ENCODE measurements around the gene ARGLU1. TPM values are rescaled to one million over a fixed set of nuclear protein-coding genes. Genes with fewer than 3 reads are reported as not detected.

The ARGLU1 gene
- total RNA-seq, 1 donor = 41.8 TPM

DNA sequence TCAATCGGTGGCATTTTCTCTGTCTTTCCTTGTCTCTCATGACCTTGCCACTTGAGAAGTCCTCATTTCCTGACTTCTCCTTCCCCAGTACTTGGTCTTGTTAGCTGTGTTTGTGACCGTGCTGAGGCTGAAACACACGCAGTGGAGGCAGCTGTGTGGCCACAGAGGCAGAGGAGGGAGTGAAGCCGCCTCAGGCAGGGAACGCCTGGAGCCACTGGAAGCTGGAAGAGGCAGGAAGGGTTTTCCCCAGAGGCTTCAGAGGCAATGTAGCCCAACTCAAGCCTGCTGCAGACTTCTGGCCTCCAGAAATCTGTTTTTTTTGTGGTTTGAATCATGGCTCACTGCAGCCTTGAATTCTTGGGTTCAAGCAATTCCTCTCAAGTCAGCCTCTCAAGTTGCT, 29.2 kb upstream of the ARGLU1 start:
- TF ChIP-seq, protein P1, sequence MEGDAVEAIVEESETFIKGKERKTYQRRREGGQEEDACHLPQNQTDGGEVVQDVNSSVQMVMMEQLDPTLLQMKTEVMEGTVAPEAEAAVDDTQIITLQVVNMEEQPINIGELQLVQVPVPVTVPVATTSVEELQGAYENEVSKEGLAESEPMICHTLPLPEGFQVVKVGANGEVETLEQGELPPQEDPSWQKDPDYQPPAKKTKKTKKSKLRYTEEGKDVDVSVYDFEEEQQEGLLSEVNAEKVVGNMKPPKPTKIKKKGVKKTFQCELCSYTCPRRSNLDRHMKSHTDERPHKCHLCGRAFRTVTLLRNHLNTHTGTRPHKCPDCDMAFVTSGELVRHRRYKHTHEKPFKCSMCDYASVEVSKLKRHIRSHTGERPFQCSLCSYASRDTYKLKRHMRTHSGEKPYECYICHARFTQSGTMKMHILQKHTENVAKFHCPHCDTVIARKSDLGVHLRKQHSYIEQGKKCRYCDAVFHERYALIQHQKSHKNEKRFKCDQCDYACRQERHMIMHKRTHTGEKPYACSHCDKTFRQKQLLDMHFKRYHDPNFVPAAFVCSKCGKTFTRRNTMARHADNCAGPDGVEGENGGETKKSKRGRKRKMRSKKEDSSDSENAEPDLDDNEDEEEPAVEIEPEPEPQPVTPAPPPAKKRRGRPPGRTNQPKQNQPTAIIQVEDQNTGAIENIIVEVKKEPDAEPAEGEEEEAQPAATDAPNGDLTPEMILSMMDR (IDR thresholded peaks at IDR 0.05; ENCODE audit: insufficient read depth, low read length) = no peak
- peak; percentile 48 for DNase-seq (ENCODE audit: low read depth)

DNA sequence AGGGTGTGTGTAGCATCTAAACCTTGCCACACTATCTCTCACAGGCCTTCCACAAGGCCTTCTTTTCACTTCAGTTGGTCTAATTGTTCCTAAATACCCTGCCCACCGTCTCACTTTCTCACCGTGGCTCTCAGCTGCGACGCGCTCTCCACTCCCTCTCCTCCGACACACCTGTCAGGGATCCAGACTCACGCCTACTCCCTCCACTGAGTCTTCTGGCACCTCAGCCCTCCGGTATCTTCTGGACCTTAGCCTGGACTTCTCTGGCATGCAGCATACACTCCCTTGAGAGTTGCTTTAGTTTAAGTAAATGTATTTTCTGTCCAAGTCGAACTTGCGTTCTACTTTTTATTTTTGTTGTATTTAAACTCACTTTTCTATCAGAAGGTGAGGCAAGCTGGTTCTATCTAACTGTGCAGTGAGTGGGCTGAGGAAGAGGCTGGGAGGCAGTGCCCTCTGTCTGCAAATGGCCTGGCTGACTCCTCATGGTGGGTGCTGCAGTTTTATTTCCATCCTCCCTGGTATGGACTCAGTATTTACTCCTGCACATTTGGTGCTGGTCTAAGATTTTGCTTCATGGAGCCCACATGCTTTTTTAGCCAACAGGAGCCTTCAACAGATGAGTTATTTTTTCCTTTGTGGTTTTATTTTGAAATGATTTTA, 28.5 kb upstream of the ARGLU1 start:
- TF ChIP-seq, protein P1 (IDR thresholded peaks at IDR 0.05; ENCODE audit: insufficient read depth, low read length) = peak; percentile 14
- no peak overlapping the region for H3K4me3 ChIP-seq (ENCODE audit: low read depth, low read length)
- DNase-seq (ENCODE audit: low read depth) = peak; percentile 43

More for the DNA sequence above, 29.2 kb upstream of the ARGLU1 start:
- H3K4me3 ChIP-seq (ENCODE audit: low read depth, low read length) = no peak overlapping the region

DNA sequence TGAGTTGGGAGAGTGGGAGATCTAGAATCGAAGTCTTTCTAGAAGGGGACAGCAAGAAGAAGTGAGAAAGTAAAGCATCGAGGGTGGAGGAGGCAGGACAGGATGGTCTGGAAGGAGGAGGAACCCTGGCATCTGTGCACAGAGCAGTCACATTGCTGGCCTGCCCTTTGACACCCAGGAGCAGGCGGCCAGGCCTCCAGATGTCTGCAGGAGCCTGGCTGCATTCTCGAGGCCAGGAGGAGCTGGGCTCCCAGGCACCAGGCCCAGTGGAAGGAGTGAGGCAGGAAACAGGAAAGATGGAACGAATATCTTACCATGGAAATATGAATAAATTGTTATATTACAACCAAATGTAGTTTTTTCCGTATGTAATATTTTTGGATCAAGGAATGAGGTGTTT, 27.7 kb upstream of the ARGLU1 start:
- no peak overlapping the region for H3K4me3 ChIP-seq (ENCODE audit: low read depth, low read length)
- DNase-seq (ENCODE audit: low read depth) = no peak

DNA sequence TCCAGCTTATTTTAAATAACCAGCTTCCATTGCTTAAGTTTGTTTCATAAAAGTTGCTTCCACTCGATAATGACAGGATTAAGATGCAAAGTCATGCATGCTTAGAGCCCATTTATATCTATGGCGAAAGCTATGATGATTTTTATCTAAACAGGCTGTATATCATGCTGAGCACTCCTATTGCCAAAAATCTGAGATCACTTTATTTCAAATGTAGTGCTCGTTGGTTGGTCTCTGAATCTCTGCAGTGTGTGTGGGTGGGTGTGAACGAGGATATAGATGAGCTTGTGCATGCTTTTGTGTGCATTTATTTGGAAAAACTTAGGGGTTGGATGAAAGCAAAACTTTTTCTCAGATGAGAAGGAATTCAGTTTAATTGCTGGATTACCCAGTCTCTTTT, 27.0 kb upstream of the ARGLU1 start:
- H3K4me3 ChIP-seq (ENCODE audit: low read depth, low read length) = no peak overlapping the region
- TF ChIP-seq, protein P1 (IDR thresholded peaks at IDR 0.05; ENCODE audit: insufficient read depth, low read length) = no peak
- DNase-seq (ENCODE audit: low read depth) = no peak

More for the DNA sequence above, 27.7 kb upstream of the ARGLU1 start:
- TF ChIP-seq, protein P1 (IDR thresholded peaks at IDR 0.05; ENCODE audit: insufficient read depth, low read length) = no peak

DNA sequence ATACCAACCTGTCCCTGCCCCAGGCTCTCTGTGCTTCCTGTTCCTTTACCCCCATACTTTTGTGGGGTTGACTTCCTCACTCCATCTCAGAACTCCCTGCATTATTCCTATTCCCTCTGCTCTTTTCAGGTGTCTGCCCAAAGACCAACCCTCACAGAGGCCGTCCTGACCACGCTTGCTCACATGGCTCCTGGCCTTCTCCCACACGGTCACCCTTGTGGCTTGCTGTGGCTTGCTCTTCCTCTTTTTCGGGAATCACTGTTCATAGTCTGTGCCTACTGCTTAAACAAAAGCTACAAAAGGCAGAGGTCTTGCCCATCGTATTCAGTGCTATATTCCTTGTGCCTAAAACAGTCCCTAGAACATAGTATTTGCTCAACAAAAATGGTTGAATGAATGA, 25.2 kb upstream of the ARGLU1 start:
- DNase-seq (ENCODE audit: low read depth) = no peak
- H3K4me3 ChIP-seq (ENCODE audit: low read depth, low read length) = no peak overlapping the region

DNA sequence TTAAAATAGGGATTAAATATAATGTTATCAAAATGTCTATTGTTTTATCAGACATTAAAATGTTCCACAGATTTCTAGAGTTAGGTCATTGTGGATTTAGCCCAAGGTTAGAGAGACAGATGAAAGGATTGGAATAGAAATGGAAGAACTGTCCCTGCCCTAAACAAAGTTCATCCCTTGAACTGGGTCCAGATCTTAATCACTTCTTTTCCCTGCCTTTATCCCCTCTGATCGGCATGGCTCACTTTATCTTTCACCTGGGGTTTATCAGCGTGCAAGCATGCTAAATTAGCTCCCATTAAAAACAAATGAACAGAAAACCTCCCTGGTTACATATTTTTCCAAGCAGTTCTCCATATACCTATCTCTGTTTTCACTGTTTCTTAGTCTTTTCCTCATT, 23.4 kb upstream of the ARGLU1 start:
- TF ChIP-seq, protein P1 (IDR thresholded peaks at IDR 0.05; ENCODE audit: insufficient read depth, low read length) = no peak
- no peak for DNase-seq (ENCODE audit: low read depth)
- H3K4me3 ChIP-seq (ENCODE audit: low read depth, low read length) = no peak overlapping the region

More for the DNA sequence above, 25.2 kb upstream of the ARGLU1 start:
- TF ChIP-seq, protein P1 (IDR thresholded peaks at IDR 0.05; ENCODE audit: insufficient read depth, low read length) = no peak

DNA sequence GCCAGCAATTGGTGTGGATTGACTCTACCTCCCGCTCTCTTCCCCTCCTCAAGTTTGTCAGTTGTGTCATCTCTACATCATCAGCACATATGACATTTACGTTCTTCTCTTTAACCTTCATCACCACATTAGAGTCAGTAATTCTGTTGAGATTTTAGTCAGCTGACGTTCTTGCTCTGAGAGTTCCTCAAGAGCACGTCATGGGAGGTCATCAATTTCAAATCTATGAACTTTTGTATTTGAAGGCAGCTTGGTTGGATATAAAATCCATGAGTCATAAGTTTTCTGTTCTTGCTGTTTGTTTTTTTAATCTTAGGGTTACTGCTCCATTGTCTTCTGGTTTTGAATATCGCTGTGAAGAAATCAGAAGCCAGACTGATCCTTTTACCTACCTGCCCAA, 21.8 kb upstream of the ARGLU1 start:
- TF ChIP-seq, protein P1 (IDR thresholded peaks at IDR 0.05; ENCODE audit: insufficient read depth, low read length) = no peak
- H3K4me3 ChIP-seq (ENCODE audit: low read depth, low read length) = no peak overlapping the region
- no peak for DNase-seq (ENCODE audit: low read depth)
